Calu3 (cell line): Measurements from ENCODE around the gene AEBP2. TPM values are rescaled to one million over a fixed set of nuclear protein-coding genes. Genes with fewer than 3 reads are reported as not detected.

Experiments
- BruUV-seq: library from RNA; stranded (reverse); fragments of 400-500 nt; replicated peaks from 2 replicates; lab custom pipeline; 2021; lab: Mats Ljungman, UMichigan
- CTCF ChIA-PET: fragments of 300-600 bp; sonication (Branson Sonifier 250); formaldehyde crosslinking; loops from one replicate; lab custom pipeline; 2022; ENCODE audit warnings: antibody characterized with exemption; lab: Charles Lee
- DNase-seq: peaks from one replicate; pipeline ENCODE4 v3.0.0; 2022
- H3K27ac Mint-ChIP-seq: one replicate; pipeline ENCODE4 v1.8.0; 2022; ENCODE audit warnings: mixed read lengths; ENCODE audit not compliant: unreplicated experiment
- H3K27me3 Mint-ChIP-seq: one replicate; pipeline ENCODE4 v1.8.0; 2022; ENCODE audit warnings: mixed read lengths; ENCODE audit not compliant: unreplicated experiment
- H3K36me3 Mint-ChIP-seq: one replicate; pipeline ENCODE4 v1.8.0; 2022; ENCODE audit warnings: mild to moderate bottlenecking, moderate library complexity, mixed read lengths; ENCODE audit not compliant: insufficient read depth, unreplicated experiment
- H3K4me1 Mint-ChIP-seq: one replicate; pipeline ENCODE4 v1.8.0; 2022; ENCODE audit warnings: mild to moderate bottlenecking, low read depth, mixed read lengths; ENCODE audit not compliant: unreplicated experiment
- H3K4me3 Mint-ChIP-seq: one replicate; pipeline ENCODE4 v1.8.0; 2022; ENCODE audit warnings: mild to moderate bottlenecking, low read depth, moderate library complexity, mixed read lengths; ENCODE audit not compliant: unreplicated experiment
- H3K9me3 Mint-ChIP-seq: one replicate; pipeline ENCODE4 v1.8.0; 2022; ENCODE audit warnings: low read depth, mixed read lengths; ENCODE audit not compliant: unreplicated experiment
- intact Hi-C: fragments of 100-400 bp; cut with micrococcal nuclease; formaldehyde crosslinking; loops from one replicate; pipeline ENCODE4 v1.10.0; 2022; ENCODE audit not compliant: unreplicated experiment
- total RNA-seq: library from RNA; stranded (reverse); gene quantifications from 2 replicates; pipeline ENCODE4 v1.2.3, GENCODE V29; 2022
- TF ChIP-seq, protein P1 (sequence below): fragments of 200-600 bp; IDR thresholded peaks from one replicate; pipeline ENCODE4 v1.8.0; 2022; ENCODE audit warnings: antibody characterized with exemption; ENCODE audit not compliant: unreplicated experiment

The AEBP2 gene
- total RNA-seq, 1 experiment from 2014 or later = 53.6 TPM

DNA sequence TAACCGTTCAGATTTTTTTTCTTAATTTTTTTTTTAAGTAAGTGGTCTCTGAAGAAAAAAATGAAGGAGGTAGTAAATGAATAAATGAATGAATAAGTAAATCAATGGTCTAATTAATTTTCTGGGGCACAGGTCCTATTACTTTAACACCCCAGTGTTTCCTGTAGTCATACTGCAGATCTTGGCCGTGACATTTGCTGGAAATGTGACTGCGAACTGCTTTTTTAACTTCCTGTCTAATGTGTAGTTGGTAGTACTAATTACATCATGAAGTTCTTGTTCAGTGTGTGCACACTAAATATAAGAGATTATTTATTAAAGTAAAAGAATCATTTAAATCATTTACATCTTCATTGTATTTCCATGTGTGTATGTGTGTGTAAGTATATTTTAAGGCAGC lies 45.4 kb downstream of the AEBP2 start:
- no peaks in the 10 kb centered on the region for H3K9me3 Mint-ChIP-seq
- BruUV-seq = no TSS peak
- H3K36me3 Mint-ChIP-seq = peaks cover 24% of the 10 kb centered on the region
- no peak overlapping the region for H3K27ac Mint-ChIP-seq
- CTCF ChIA-PET = interaction anchor here (0.7 kb wide), 1 partner anchor 92 kb away, joined by 5 read pairs; no protein-coding TSS in a partner anchor
- peaks cover 43% of the 10 kb centered on the region for H3K4me1 Mint-ChIP-seq
- no peak for DNase-seq
- no peak overlapping the region for H3K4me3 Mint-ChIP-seq
- H3K27me3 Mint-ChIP-seq = no peaks in the 10 kb centered on the region
- TF ChIP-seq, protein P1, sequence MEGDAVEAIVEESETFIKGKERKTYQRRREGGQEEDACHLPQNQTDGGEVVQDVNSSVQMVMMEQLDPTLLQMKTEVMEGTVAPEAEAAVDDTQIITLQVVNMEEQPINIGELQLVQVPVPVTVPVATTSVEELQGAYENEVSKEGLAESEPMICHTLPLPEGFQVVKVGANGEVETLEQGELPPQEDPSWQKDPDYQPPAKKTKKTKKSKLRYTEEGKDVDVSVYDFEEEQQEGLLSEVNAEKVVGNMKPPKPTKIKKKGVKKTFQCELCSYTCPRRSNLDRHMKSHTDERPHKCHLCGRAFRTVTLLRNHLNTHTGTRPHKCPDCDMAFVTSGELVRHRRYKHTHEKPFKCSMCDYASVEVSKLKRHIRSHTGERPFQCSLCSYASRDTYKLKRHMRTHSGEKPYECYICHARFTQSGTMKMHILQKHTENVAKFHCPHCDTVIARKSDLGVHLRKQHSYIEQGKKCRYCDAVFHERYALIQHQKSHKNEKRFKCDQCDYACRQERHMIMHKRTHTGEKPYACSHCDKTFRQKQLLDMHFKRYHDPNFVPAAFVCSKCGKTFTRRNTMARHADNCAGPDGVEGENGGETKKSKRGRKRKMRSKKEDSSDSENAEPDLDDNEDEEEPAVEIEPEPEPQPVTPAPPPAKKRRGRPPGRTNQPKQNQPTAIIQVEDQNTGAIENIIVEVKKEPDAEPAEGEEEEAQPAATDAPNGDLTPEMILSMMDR = no peak
- intact Hi-C loops = loop anchor here (5.0 kb wide), 1 partner anchor 32 kb away; no protein-coding TSS in a partner anchor

DNA sequence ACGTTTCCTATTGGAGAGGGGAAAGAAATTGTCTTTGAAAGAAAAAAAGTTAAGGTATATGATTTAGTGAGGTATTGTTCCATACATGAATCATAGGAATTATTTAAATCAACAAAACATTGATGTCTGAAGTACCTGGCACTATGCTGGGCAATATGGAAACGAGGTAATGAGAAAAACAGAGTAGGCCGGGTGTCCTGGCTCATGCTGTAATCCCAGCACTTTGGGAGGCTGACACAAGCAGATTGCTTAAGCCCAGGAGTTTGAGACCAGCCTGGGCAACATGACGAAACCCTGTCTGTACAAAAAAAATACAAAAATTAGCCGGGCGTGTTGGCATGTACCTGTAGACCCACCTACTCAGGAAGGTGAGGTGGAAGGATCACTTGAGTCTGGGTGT lies 45.9 kb downstream of the AEBP2 start:
- Mint-ChIP-seq H3K27me3 (no peaks in the 10 kb centered on the region), H3K9me3 (no peaks in the 10 kb centered on the region), H3K27ac (no peak overlapping the region), H3K36me3 (peaks cover 24% of the 10 kb centered on the region), H3K4me1 (peaks cover 43% of the 10 kb centered on the region), H3K4me3 (no peak overlapping the region)
- DNase-seq = no peak
- no TSS peak for BruUV-seq
- TF ChIP-seq, protein P1 = no peak
- CTCF ChIA-PET = no interaction called here
- intact Hi-C loops = loop anchor here (5.0 kb wide), 1 partner anchor 33 kb away; no protein-coding TSS in a partner anchor

DNA sequence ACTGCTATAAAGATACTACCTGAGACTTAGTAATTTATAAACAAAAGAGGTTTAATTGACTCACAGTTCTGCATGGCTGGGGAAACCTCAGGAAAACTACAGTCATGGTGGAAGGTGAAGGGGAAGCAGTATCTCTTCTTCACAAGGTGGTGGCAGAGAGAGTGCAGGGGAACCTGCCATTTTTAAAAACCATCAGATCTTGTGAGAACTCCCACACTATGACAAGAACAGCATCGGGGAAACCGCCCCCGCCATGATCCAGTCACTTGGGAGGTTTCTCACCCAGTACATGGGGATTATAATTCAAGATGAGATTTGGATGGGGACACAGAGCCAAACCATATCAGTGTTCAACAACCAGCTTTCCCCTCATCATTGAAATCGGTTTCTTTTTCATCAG lies 49.9 kb downstream of the AEBP2 start:
- intact Hi-C loops = loop anchor here (5.0 kb wide), 1 partner anchor 37 kb away; no protein-coding TSS in a partner anchor
- no TSS peak for BruUV-seq
- DNase-seq = no peak
- Mint-ChIP-seq H3K36me3 (peaks cover 12% of the 10 kb centered on the region), H3K27me3 (no peaks in the 10 kb centered on the region), H3K27ac (no peak overlapping the region), H3K4me1 (peaks cover 17% of the 10 kb centered on the region), H3K4me3 (no peak overlapping the region), H3K9me3 (no peaks in the 10 kb centered on the region)
- CTCF ChIA-PET = no interaction called here
- TF ChIP-seq, protein P1 = no peak

DNA sequence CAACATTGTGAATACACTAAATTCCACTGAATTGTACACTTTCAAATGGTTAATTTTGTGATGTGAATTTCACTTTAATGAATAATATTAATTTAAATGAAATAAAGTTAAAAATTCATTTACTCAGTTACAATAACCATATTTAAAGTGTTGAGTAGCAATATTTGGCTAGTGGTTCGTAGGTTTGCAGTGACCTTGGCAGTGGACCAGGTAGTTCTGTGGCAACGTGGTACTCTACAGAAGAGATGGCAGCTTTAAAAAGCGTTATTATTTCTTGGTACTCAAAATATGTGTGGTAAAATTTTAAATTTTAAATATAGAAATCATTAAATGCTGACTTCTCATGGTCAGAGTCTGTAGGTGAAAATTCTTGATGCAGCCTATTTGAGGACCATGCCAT lies 51.6 kb downstream of the AEBP2 start:
- Mint-ChIP-seq H3K27ac (no peak overlapping the region), H3K4me3 (no peak overlapping the region), H3K36me3 (peaks cover 11% of the 10 kb centered on the region), H3K27me3 (no peaks in the 10 kb centered on the region), H3K4me1 (peaks cover 7% of the 10 kb centered on the region), H3K9me3 (no peaks in the 10 kb centered on the region)
- CTCF ChIA-PET = interaction anchor here (1.2 kb wide), 1 partner anchor 8 kb away, joined by 3 read pairs; no protein-coding TSS in a partner anchor
- TF ChIP-seq, protein P1 = no peak
- BruUV-seq = no TSS peak
- intact Hi-C loops = no loop called here
- DNase-seq = no peak
